Endothelial cell of umbilical vein (primary cell): ENCODE measurements around the gene GORASP1. TPM values are rescaled to one million over a fixed set of nuclear protein-coding genes. Genes with fewer than 3 reads are reported as not detected.

ENCODE experiments used
- BruUV-seq: library from RNA; stranded (reverse); fragments of 400-500 nt; replicated peaks from 2 replicates; lab custom pipeline; 2021; lab: Mats Ljungman, UMichigan
- CTCF ChIA-PET: fragments of 300-600, 350-600 bp; sonication (Branson Sonifier 250); formaldehyde crosslinking; loops from one replicate; lab custom pipeline; 2021; ENCODE audit warnings: antibody characterized with exemption, inconsistent platforms; lab: Charles Lee
- POLR2A ChIA-PET: fragments of 300-600, 350-600 bp; sonication (Branson Sonifier 250); formaldehyde crosslinking; loops from one replicate; lab custom pipeline; 2021; ENCODE audit warnings: antibody characterized with exemption, inconsistent platforms; lab: Charles Lee
- DNase-seq: peaks from one replicate; pipeline ENCODE4 v3.0.0-alpha.2; 2011; ENCODE audit warnings: low read depth, low spot score
- FAIRE-seq: peaks from 2 replicates; lab custom pipeline; 2011; peaks lifted over from hg19 to GRCh38; lab: Jason Lieb, UNC
- H2AFZ ChIP-seq: 2 replicates; pipeline ENCODE4 v1.6.0; 2012; ENCODE audit warnings: low read depth, low read length, control low read depth, inconsistent platforms
- H3K27ac ChIP-seq: 2 replicates; pipeline ENCODE4 v1.5.1; 2011; ENCODE audit warnings: low read depth, mild to moderate bottlenecking, control low read depth, low read length, moderate library complexity; ENCODE audit not compliant: insufficient read depth
- H3K27me3 ChIP-seq, 2 experiments: 2 replicates each; pipeline versions ENCODE4 v1.6.0 to v1.6.1; 2011; ENCODE audit warnings: low read length in 2 of 2, mixed read lengths in 1 of 2; ENCODE audit not compliant: control insufficient read depth in 2 of 2, insufficient read depth in 2 of 2
- H3K36me3 ChIP-seq, 2 experiments: 2 replicates in 1 of 2; 3 replicates in 1 of 2; pipeline ENCODE4 v1.5.1; 2011; ENCODE audit warnings: low read length in 2 of 2, mild to moderate bottlenecking in 1 of 2, moderate library complexity in 1 of 2; ENCODE audit not compliant: control insufficient read depth in 2 of 2, insufficient read depth in 2 of 2; ENCODE audit errors: extremely low read depth in 1 of 2
- H3K4me1 ChIP-seq: 3 replicates; pipeline ENCODE4 v1.5.1; 2011; ENCODE audit warnings: mild to moderate bottlenecking, low read length; ENCODE audit not compliant: control insufficient read depth, insufficient read depth; ENCODE audit errors: extremely low read depth
- H3K4me2 ChIP-seq: 2 replicates; pipeline ENCODE4 v1.6.1; 2011; ENCODE audit warnings: low read length, control low read depth, mixed read lengths; ENCODE audit not compliant: insufficient read depth
- H3K4me3 ChIP-seq, 3 experiments: fragments of 200-600 bp in 1 of 3; sonication (generic), shearing (Covaris generic) in 1 of 3; replicated peaks in 1 of 3; 2 replicates each; pipeline ENCODE4 v1.5.1; 2011 to 2016; ENCODE audit warnings: control low read depth in 3 of 3, low read length in 3 of 3, mild to moderate bottlenecking in 2 of 3, inconsistent platforms in 1 of 3, low read depth in 1 of 3, moderate library complexity in 1 of 3; ENCODE audit not compliant: insufficient read depth in 1 of 3
- H3K79me2 ChIP-seq: 2 replicates; pipeline ENCODE4 v1.6.0; 2012; ENCODE audit warnings: low read length, inconsistent platforms; ENCODE audit not compliant: control insufficient read depth, insufficient read depth
- H3K9ac ChIP-seq: replicated peaks from 2 replicates; pipeline ENCODE3; 2011; ENCODE audit warnings: low read length, control low read depth; ENCODE audit not compliant: insufficient read depth; ENCODE audit errors: extremely low read depth
- H3K9me1 ChIP-seq: replicated peaks from 3 replicates; pipeline ENCODE4 v1.6.0; 2011; ENCODE audit warnings: mild to moderate bottlenecking, low read length; ENCODE audit not compliant: control insufficient read depth, insufficient read depth; ENCODE audit errors: extremely low read depth
- H3K9me3 ChIP-seq: replicated peaks from 2 replicates; pipeline ENCODE4 v1.5.1; 2012; ENCODE audit warnings: low read length, inconsistent platforms; ENCODE audit not compliant: control insufficient read depth, insufficient read depth
- H4K20me1 ChIP-seq: replicated peaks from 2 replicates; pipeline ENCODE3; 2011; ENCODE audit warnings: mild to moderate bottlenecking, low read length; ENCODE audit not compliant: control insufficient read depth, insufficient read depth; ENCODE audit errors: extremely low read depth
- CTCF ChIP-seq, 2 donors: IDR thresholded peaks; 1 replicate in 1 of 2; 2 replicates in 1 of 2; pipeline ENCODE4 v1.5.1; 2011; ENCODE audit warnings: low read length in 2 of 2, mild to moderate bottlenecking in 2 of 2, moderate library complexity in 2 of 2, control low read depth in 1 of 2, inconsistent platforms in 1 of 2, low read depth in 1 of 2; ENCODE audit not compliant: insufficient read depth in 1 of 2; ENCODE audit errors: extremely low read depth in 1 of 2
- EZH2 ChIP-seq: IDR thresholded peaks from 2 replicates; pipeline ENCODE4 v1.6.1; 2012; ENCODE audit warnings: borderline replicate concordance, low read depth, mild to moderate bottlenecking, moderate library complexity, low read length, inconsistent platforms; ENCODE audit not compliant: severe bottlenecking
- FOS ChIP-seq: IDR thresholded peaks from 2 replicates; pipeline ENCODE4 v1.6.1; 2011; ENCODE audit warnings: mild to moderate bottlenecking, low read length, moderate library complexity, borderline replicate concordance; ENCODE audit not compliant: insufficient read depth
- GATA2 ChIP-seq: IDR thresholded peaks from 2 replicates; pipeline ENCODE4 v1.7.0; 2011; ENCODE audit warnings: low read depth, mild to moderate bottlenecking, moderate library complexity, mixed read lengths, low read length; ENCODE audit not compliant: insufficient read length, insufficient read depth
- JUN ChIP-seq: IDR thresholded peaks from 2 replicates; pipeline ENCODE4 v1.6.1; 2011; ENCODE audit warnings: borderline replicate concordance, low read depth; ENCODE audit not compliant: insufficient read length, insufficient read depth
- MAX ChIP-seq: IDR thresholded peaks from 2 replicates; pipeline ENCODE4 v1.6.1; 2011; ENCODE audit not compliant: insufficient read depth, insufficient read length
- MYC ChIP-seq: IDR thresholded peaks from one replicate; pipeline ENCODE4 v1.6.1; 2011; ENCODE audit warnings: mild to moderate bottlenecking, low read depth, low read length
- POLR2A ChIP-seq: IDR thresholded peaks from 2 replicates; pipeline ENCODE4 v1.6.1; 2012; ENCODE audit warnings: low read depth, mild to moderate bottlenecking, control low read depth, low read length
- POLR2AphosphoS5 ChIP-seq: IDR thresholded peaks from 2 replicates; pipeline ENCODE4 v1.6.1; 2012; ENCODE audit warnings: low read depth, mild to moderate bottlenecking, control low read depth, low read length, moderate library complexity; ENCODE audit not compliant: insufficient read depth
- dilution Hi-C: fragments of 300-500 bp; cut with MboI; formaldehyde crosslinking; loops from one replicate; pipeline ENCODE4 v1.15.0; 2019; ENCODE audit warnings: low sequenced_read_pairs; ENCODE audit not compliant: extremely low pct_ligation_motif_present
- intact Hi-C: fragments of 100-400 bp; cut with micrococcal nuclease; formaldehyde crosslinking; loops from one replicate; pipeline ENCODE4 v1.10.0; 2022
- polyA plus RNA-seq, 4 experiments: library from polyadenylated mRNA; depleted of rRNA in 3 of 4; stranded (reverse) in 3 of 4; unstranded in 1 of 4; fragments of >200 nt; gene quantifications; 2 replicates each; pipeline versions ENCODE4 v1.2.1 to v1.2.3, GENCODE V29; 2011 to 2012; ENCODE audit warnings: missing spikeins in 1 of 4
- total RNA-seq: library from RNA; stranded (reverse); gene quantifications from 2 replicates; pipeline ENCODE4 v1.2.3, GENCODE V29; 2021

Gene GORASP1
- total and polyA plus RNA-seq, 2 donors (not counting 3 experiments of a cell fraction or from before 2014, with no cell fraction given), result 62.5 to 68.0 TPM

GRCh38 chr3:39110041-39110639 is 2.7 kb upstream of the GORASP1 start:
- Histone ChIP-seq H3K4me1 (peaks cover 16% of the 10 kb centered on the region), H3K4me2 (no peak overlapping the region), H3K79me2 (peaks cover 19% of the 10 kb centered on the region), H3K27ac (no peak overlapping the region), H3K9ac (no peak overlapping the region), H4K20me1 (no peaks in the 10 kb centered on the region), H3K9me3 (no peaks in the 10 kb centered on the region), H3K9me1 (no peaks in the 10 kb centered on the region), H3K27me3 (no peaks in the 10 kb centered on the region), H3K36me3 (no peaks in the 10 kb centered on the region), H3K4me3 (no peak overlapping the region), H2AFZ (no peak overlapping the region)
- BruUV-seq, result no TSS peak
- POLR2A ChIA-PET, result no interaction called here
- TF ChIP-seq CTCF (IDR thresholded peaks at IDR 0.05; ENCODE audit: extremely low read depth in 1 of 2, insufficient read depth in 1 of 2, low read depth in 1 of 2, low read length in 2 of 2) (peak in 1 of 2 donors; percentile 2), MAX (no peak), MYC (no peak), JUN (no peak)
- FAIRE-seq, result no peak
- CTCF ChIA-PET, result interaction anchor here (1.3 kb wide), 1 partner anchor 178 kb away, joined by 3 read pairs; no protein-coding TSS in a partner anchor
- intact Hi-C loops (no loop called here), dilution Hi-C loops (no loop called here)
- no peak for DNase-seq

- H3K27me3 ChIP-seq, result no peaks in the 10 kb centered on the region
- H4K20me1 ChIP-seq, result no peaks in the 10 kb centered on the region
- BruUV-seq, result no TSS peak
- dilution Hi-C loops, result loop anchor here (5.0 kb wide), 1 partner anchor 83 kb away; the partner anchor contains the start of gene XIRP1
- H3K4me3 ChIP-seq, result no peak overlapping the region
- H3K9ac ChIP-seq, result no peak overlapping the region
- FAIRE-seq (no peak), DNase-seq (no peak)
- ChIA-PET POLR2A (no interaction called here), CTCF (interaction anchor here (0.8 to 1.3 kb wide), 2 partner anchors 18 to 179 kb away, joined by 3 to 4 read pairs; no protein-coding TSS in a partner anchor)
- intact Hi-C loops, result no loop called here
- no peaks in the 10 kb centered on the region for H3K9me1 ChIP-seq
- H2AFZ ChIP-seq, result no peak overlapping the region
- no peaks in the 10 kb centered on the region for H3K36me3 ChIP-seq
- no peak for TF ChIP-seq MYC
- TF ChIP-seq MAX, result no peak
- no peak for TF ChIP-seq CTCF (IDR thresholded peaks at IDR 0.05; ENCODE audit: extremely low read depth in 1 of 2, insufficient read depth in 1 of 2, low read depth in 1 of 2, low read length in 2 of 2)
- TF ChIP-seq GATA2, result no peak
- no peak for TF ChIP-seq EZH2
- no peak for TF ChIP-seq JUN
- TF ChIP-seq FOS, result no peak
- TF ChIP-seq POLR2AphosphoS5, result no peak
- no peak for TF ChIP-seq POLR2A
- H3K9me3 ChIP-seq, result no peaks in the 10 kb centered on the region
- H3K4me2 ChIP-seq, result no peak overlapping the region
- H3K27ac ChIP-seq, result no peak overlapping the region
- peaks cover 18% of the 10 kb centered on the region for H3K4me1 ChIP-seq
- peaks cover 29% of the 10 kb centered on the region for H3K79me2 ChIP-seq
These were observed 1.7 kb upstream of the GORASP1 start for GRCh38 chr3:39109086-39109485.
